HepG2 (cell line): ENCODE measurements around the gene AP3D1. TPM values are rescaled to one million over a fixed set of nuclear protein-coding genes. Genes with fewer than 3 reads are reported as not detected.

ENCODE experiments used
- ATAC-seq: fragments of 200-7000 bp; cut with Tn5 transposase; 3 replicates; pipeline ENCODE4 v1.9.1; 2020; ENCODE audit warnings: mild to moderate bottlenecking, moderate library complexity
- BruUV-seq: library from RNA; stranded (reverse); fragments of 400-500 nt; replicated peaks from 2 replicates; lab custom pipeline; 2021; lab: Mats Ljungman, UMichigan
- CTCF ChIA-PET: fragments of 300-600 bp; formaldehyde crosslinking; extraction: SDS; loops from one replicate; lab custom pipeline; 2021; ENCODE audit warnings: low total read pairs, inconsistent platforms, low intra/inter-chr PET ratio; lab: Yijun Ruan, JAX
- POLR2A ChIA-PET: fragments of 350-600 bp; sonication (Branson Sonifier 250); formaldehyde crosslinking; loops from one replicate; lab custom pipeline; 2020; ENCODE audit warnings: antibody characterized with exemption, inconsistent platforms; lab: Yijun Ruan, JAX
- DNase-seq: peaks from one replicate; pipeline ENCODE4 v3.0.0-alpha.2; 2015; ENCODE audit warnings: low spot score
- FAIRE-seq: peaks from 3 replicates; lab custom pipeline; 2011; peaks lifted over from hg19 to GRCh38; lab: Jason Lieb, UNC
- H2AFZ ChIP-seq: one replicate; pipeline ENCODE4 v1.6.1; 2011; ENCODE audit warnings: low read length, inconsistent platforms
- H3K27ac ChIP-seq: fragments of 300-600 bp; 3 replicates; pipeline ENCODE4 v1.8.0; 2011; ENCODE audit warnings: mixed run types, mild to moderate bottlenecking, mixed read lengths, low read length, inconsistent platforms; ENCODE audit not compliant: insufficient read depth; ENCODE audit errors: extremely low read length
- H3K27me3 ChIP-seq, 2 experiments: fragments of 200-600 bp in 1 of 2; 2 replicates in 1 of 2; 3 replicates in 1 of 2; pipeline versions ENCODE4 v1.6.0 to v1.8.0; 2011; ENCODE audit warnings: low read length in 2 of 2, mild to moderate bottlenecking in 2 of 2, moderate library complexity in 2 of 2, inconsistent platforms in 1 of 2; ENCODE audit not compliant: insufficient read depth in 2 of 2, control insufficient read depth in 1 of 2
- H3K36me3 ChIP-seq, 2 experiments: fragments of 200-600 bp in 1 of 2; replicated peaks in 1 of 2; 2 replicates in 1 of 2; 3 replicates in 1 of 2; pipeline versions ENCODE4 v1.5.1 to v1.8.0; 2011; ENCODE audit warnings: low read length in 2 of 2, inconsistent platforms in 1 of 2; ENCODE audit not compliant: insufficient read depth in 2 of 2, control insufficient read depth in 1 of 2
- H3K4me1 ChIP-seq: 2 replicates; pipeline ENCODE4 v1.5.1; 2012; ENCODE audit warnings: low read length, inconsistent platforms; ENCODE audit not compliant: insufficient read depth
- H3K4me2 ChIP-seq: 2 replicates; pipeline ENCODE4 v1.6.0; 2011; ENCODE audit warnings: low read depth, low read length, inconsistent platforms
- H3K4me3 ChIP-seq, 3 experiments: fragments of 200-600 bp in 1 of 3; sonication (generic), shearing (Covaris generic) in 1 of 3; replicated peaks in 1 of 3; 2 replicates each; pipeline ENCODE4 v1.5.1; 2011 to 2016; ENCODE audit warnings: low read length in 3 of 3, inconsistent platforms in 2 of 3, low read depth in 2 of 3, mild to moderate bottlenecking in 2 of 3, control low read depth in 1 of 3, mixed read lengths in 1 of 3; ENCODE audit not compliant: insufficient read depth in 1 of 3
- H3K79me2 ChIP-seq: one replicate; pipeline ENCODE4 v1.6.1; 2011; ENCODE audit warnings: low read length, inconsistent platforms; ENCODE audit not compliant: insufficient read depth
- H3K9ac ChIP-seq: 2 replicates; pipeline ENCODE4 v1.6.0; 2011; ENCODE audit warnings: mild to moderate bottlenecking, low read depth, low read length, inconsistent platforms; ENCODE audit not compliant: insufficient read depth
- H3K9me3 ChIP-seq: 2 replicates; pipeline ENCODE4 v1.5.1; 2012; ENCODE audit warnings: mild to moderate bottlenecking, low read length
- H4K20me1 ChIP-seq: 2 replicates; pipeline ENCODE4 v1.6.0; 2011; ENCODE audit warnings: inconsistent platforms, mild to moderate bottlenecking, low read length, moderate library complexity; ENCODE audit not compliant: insufficient read depth
- AGO2 ChIP-seq: fragments of 200-400 bp; formaldehyde crosslinking; optimal IDR thresholded peaks from 2 replicates; pipeline ENCODE3; 2017; ENCODE audit warnings: mild to moderate bottlenecking, low read depth, low read length, moderate library complexity
- HMG20B ChIP-seq: conservative IDR thresholded peaks from 2 replicates; pipeline ENCODE4 v1.6.1; 2016; ENCODE audit warnings: missing genetic modification reagents, missing compliant biosample characterization
- KAT2B ChIP-seq: fragments of 150-350 bp; IDR thresholded peaks from 2 replicates; pipeline ENCODE4 v1.6.1; 2014; ENCODE audit warnings: low read depth, low read length, borderline replicate concordance
- MTA1 ChIP-seq: sonication (generic); formaldehyde crosslinking; IDR thresholded peaks from 2 replicates; pipeline ENCODE4 v1.4.0; 2020; ENCODE audit warnings: missing genetic modification reagents, mild to moderate bottlenecking, borderline replicate concordance
- PHF5A ChIP-seq: IDR thresholded peaks from one replicate; pipeline ENCODE4 v1.6.1; 2018; ENCODE audit warnings: low read depth, missing genetic modification reagents; ENCODE audit not compliant: unreplicated experiment
- RBM22 ChIP-seq: fragments of 200-400 bp; formaldehyde crosslinking; optimal IDR thresholded peaks from 2 replicates; pipeline ENCODE3; 2017; ENCODE audit warnings: mild to moderate bottlenecking, low read length, moderate library complexity
- ZBTB7B ChIP-seq: sonication (generic); formaldehyde crosslinking; IDR thresholded peaks from 2 replicates; pipeline ENCODE4 v1.4.0; 2020; ENCODE audit warnings: missing genetic modification reagents
- ZFAT ChIP-seq: sonication (generic); formaldehyde crosslinking; conservative IDR thresholded peaks from 2 replicates; pipeline ENCODE4 v1.8.1; 2023; ENCODE audit warnings: missing genetic modification reagents, inconsistent platforms
- ZFYVE20 ChIP-seq: sonication (generic); formaldehyde crosslinking; IDR thresholded peaks from 2 replicates; pipeline ENCODE4 v1.8.0; 2023; ENCODE audit warnings: low read depth, mild to moderate bottlenecking, moderate library complexity, missing genetic modification reagents, borderline replicate concordance
- ZNF280D ChIP-seq: sonication (generic); formaldehyde crosslinking; IDR thresholded peaks from 2 replicates; pipeline ENCODE4 v1.5.1; 2020; ENCODE audit warnings: mild to moderate bottlenecking, missing genetic modification reagents
- ZNF546 ChIP-seq: sonication (generic); formaldehyde crosslinking; conservative IDR thresholded peaks from 2 replicates; pipeline ENCODE4 v1.8.1; 2023; ENCODE audit warnings: mild to moderate bottlenecking, missing genetic modification reagents
- ZNF552 ChIP-seq: sonication (generic); formaldehyde crosslinking; IDR thresholded peaks from 2 replicates; pipeline ENCODE4 v1.9.0; 2022; ENCODE audit warnings: missing genetic modification reagents, mild to moderate bottlenecking, borderline replicate concordance
- WGBS: methylation state at CpG from one replicate; pipeline ENCODE4 v1.1.6; 2017; ENCODE audit warnings: low lambda C conversion rate; 5-methylcytosine and 5-hydroxymethylcytosine counted together
- in situ Hi-C: cut with HindIII; loops from 2 replicates; pipeline ENCODE4 v1.10.0; 2017; ENCODE audit warnings: low pct_unique_long_range_greater_than_20kb; ENCODE audit not compliant: extremely low pct_ligation_motif_present
- intact Hi-C: fragments of 100-400 bp; cut with micrococcal nuclease; formaldehyde crosslinking; loops from one replicate; pipeline ENCODE4 v1.10.0; 2022; ENCODE audit not compliant: unreplicated experiment
- polyA plus RNA-seq, 8 experiments: library from polyadenylated mRNA; depleted of rRNA in 3 of 8; stranded (reverse) in 7 of 8; unstranded in 1 of 8; fragments of >200 nt; fragmentation: Illumina TruSeq in 4 of 8; extraction: Trizol in 4 of 8; gene quantifications; 2 replicates each; pipeline versions ENCODE4 v1.2.1 to v1.2.3, GENCODE V29; 2011 to 2016; ENCODE audit warnings: low read depth in 4 of 8, missing spikeins in 1 of 8, mixed read lengths in 1 of 8; ENCODE audit not compliant: insufficient read depth in 1 of 8
- total RNA-seq, 5 experiments: library from RNA; depleted of rRNA; stranded (reverse); fragments of >200 nt; fragmentation: Illumina TruSeq; extraction: Trizol; gene quantifications; 2 replicates each; pipeline ENCODE4 v1.2.3, GENCODE V29; 2016; ENCODE audit warnings: low read depth in 1 of 5
- TF ChIP-seq, protein P1 (sequence below): sonication (generic); formaldehyde crosslinking; IDR thresholded peaks from 2 replicates; pipeline ENCODE4 v1.5.1; 2020; ENCODE audit warnings: mild to moderate bottlenecking, missing genetic modification reagents, borderline replicate concordance

The AP3D1 gene
- total and polyA plus RNA-seq, 2 of the 13 experiments (the other 11 are each of a cell fraction or from before 2014, with no cell fraction given): 68.0 to 82.6 TPM

GRCh38 chr19:2099054-2099501, 52.3 kb downstream of the AP3D1 start (continued):
- TF ChIP-seq ZNF280D (CRISPR knock-in tag) (no peak), RBM22 (peak; percentile 39), ZFAT (CRISPR knock-in tag) (no peak), ZFYVE20 (CRISPR knock-in tag) (no peak), ZBTB7B (CRISPR knock-in tag) (no peak), PHF5A (no peak), ZNF552 (CRISPR knock-in tag) (no peak)

GRCh38 chr19:2097886-2098327, 53.5 kb downstream of the AP3D1 start:
- peak; percentile 5 for ATAC-seq
- no peaks in the 10 kb centered on the region for H3K9me3 ChIP-seq
- H4K20me1 ChIP-seq: no peaks in the 10 kb centered on the region; the same call in 1 of the 2 replicates
- ChIA-PET POLR2A (interaction anchor here (0.6 kb wide), 2 partner anchors 82 to 133 kb away, joined by 3 read pairs; no protein-coding TSS in a partner anchor), CTCF (no interaction called here)
- intact Hi-C loops: no loop called here
- peak overlapping the region; percentile 99; the same call in 1 of the 2 replicates for H3K4me2 ChIP-seq
- no peak for DNase-seq
- no peak overlapping the region for H2AFZ ChIP-seq
- peak overlapping the region in 1 of 3 experiments; percentile 86; a peak in 1 of 6 replicates for H3K4me3 ChIP-seq
- H3K27ac ChIP-seq: no peak overlapping the region
- H3K36me3 ChIP-seq: peaks cover 15 to 27% of the 10 kb centered on the region in 2 experiments
- WGBS: 40% methylated on average over 2 of the region's 23 CpGs
- 0 out of 2 replicates have a peak overlapping the region, but pooled peaks have one; percentile 8 for H3K9ac ChIP-seq
- in situ Hi-C loops: no loop called here
- TF ChIP-seq ZNF546 (CRISPR knock-in tag): no peak
- TF ChIP-seq AGO2: peak; percentile 81
- TF ChIP-seq HMG20B (CRISPR knock-in tag): no peak
- TF ChIP-seq KAT2B: no peak
- 0 out of 2 replicates have a peak, but pooled peaks have one; percentile 18 for TF ChIP-seq MTA1 (CRISPR knock-in tag)
- TF ChIP-seq, protein P1, sequence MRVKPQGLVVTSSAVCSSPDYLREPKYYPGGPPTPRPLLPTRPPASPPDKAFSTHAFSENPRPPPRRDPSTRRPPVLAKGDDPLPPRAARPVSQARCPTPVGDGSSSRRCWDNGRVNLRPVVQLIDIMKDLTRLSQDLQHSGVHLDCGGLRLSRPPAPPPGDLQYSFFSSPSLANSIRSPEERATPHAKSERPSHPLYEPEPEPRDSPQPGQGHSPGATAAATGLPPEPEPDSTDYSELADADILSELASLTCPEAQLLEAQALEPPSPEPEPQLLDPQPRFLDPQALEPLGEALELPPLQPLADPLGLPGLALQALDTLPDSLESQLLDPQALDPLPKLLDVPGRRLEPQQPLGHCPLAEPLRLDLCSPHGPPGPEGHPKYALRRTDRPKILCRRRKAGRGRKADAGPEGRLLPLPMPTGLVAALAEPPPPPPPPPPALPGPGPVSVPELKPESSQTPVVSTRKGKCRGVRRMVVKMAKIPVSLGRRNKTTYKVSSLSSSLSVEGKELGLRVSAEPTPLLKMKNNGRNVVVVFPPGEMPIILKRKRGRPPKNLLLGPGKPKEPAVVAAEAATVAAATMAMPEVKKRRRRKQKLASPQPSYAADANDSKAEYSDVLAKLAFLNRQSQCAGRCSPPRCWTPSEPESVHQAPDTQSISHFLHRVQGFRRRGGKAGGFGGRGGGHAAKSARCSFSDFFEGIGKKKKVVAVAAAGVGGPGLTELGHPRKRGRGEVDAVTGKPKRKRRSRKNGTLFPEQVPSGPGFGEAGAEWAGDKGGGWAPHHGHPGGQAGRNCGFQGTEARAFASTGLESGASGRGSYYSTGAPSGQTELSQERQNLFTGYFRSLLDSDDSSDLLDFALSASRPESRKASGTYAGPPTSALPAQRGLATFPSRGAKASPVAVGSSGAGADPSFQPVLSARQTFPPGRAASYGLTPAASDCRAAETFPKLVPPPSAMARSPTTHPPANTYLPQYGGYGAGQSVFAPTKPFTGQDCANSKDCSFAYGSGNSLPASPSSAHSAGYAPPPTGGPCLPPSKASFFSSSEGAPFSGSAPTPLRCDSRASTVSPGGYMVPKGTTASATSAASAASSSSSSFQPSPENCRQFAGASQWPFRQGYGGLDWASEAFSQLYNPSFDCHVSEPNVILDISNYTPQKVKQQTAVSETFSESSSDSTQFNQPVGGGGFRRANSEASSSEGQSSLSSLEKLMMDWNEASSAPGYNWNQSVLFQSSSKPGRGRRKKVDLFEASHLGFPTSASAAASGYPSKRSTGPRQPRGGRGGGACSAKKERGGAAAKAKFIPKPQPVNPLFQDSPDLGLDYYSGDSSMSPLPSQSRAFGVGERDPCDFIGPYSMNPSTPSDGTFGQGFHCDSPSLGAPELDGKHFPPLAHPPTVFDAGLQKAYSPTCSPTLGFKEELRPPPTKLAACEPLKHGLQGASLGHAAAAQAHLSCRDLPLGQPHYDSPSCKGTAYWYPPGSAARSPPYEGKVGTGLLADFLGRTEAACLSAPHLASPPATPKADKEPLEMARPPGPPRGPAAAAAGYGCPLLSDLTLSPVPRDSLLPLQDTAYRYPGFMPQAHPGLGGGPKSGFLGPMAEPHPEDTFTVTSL (CRISPR knock-in tag): no peak
- no peak for FAIRE-seq
- peaks cover 27% of the 10 kb centered on the region for H3K4me1 ChIP-seq
- H3K27me3 ChIP-seq: no peaks in the 10 kb centered on the region
- no TSS peak for BruUV-seq
- peaks cover 7% of the 10 kb centered on the region for H3K79me2 ChIP-seq
